Activated CD8-positive, alpha-beta T cell treated with anti-CD3 and anti-CD28 coated beads for 36 hours (primary cell): Measurements from ENCODE around the gene CR1L. TPM values are rescaled to one million over a fixed set of nuclear protein-coding genes. Genes with fewer than 3 reads are reported as not detected.

ENCODE experiments used
- ATAC-seq: fragments of 200-7000 bp; cut with Tn5 transposase; one replicate; pipeline ENCODE4 v1.10.0; 2021; ENCODE audit warnings: mild to moderate bottlenecking, moderate library complexity
- CTCF ChIA-PET: fragments of 350-600 bp; sonication (Branson Sonifier 250); formaldehyde crosslinking; loops from one replicate; lab custom pipeline; 2021; ENCODE audit warnings: antibody characterized with exemption; lab: Charles Lee
- POLR2A ChIA-PET: fragments of 350-600 bp; sonication (Branson Sonifier 250); formaldehyde crosslinking; loops from one replicate; lab custom pipeline; 2021; ENCODE audit warnings: antibody characterized with exemption; lab: Charles Lee
- DNase-seq: peaks from one replicate; pipeline ENCODE4 v3.0.0-alpha.2; 2020
- H3K27ac Mint-ChIP-seq: one replicate; pipeline ENCODE4 v1.8.0; 2021; ENCODE audit warnings: mild to moderate bottlenecking, mixed read lengths
- H3K27me3 Mint-ChIP-seq: one replicate; pipeline ENCODE4 v1.8.0; 2021; ENCODE audit warnings: mixed read lengths
- H3K36me3 Mint-ChIP-seq: one replicate; pipeline ENCODE4 v1.8.0; 2021; ENCODE audit warnings: low read depth, mixed read lengths
- H3K4me1 Mint-ChIP-seq: one replicate; pipeline ENCODE4 v1.8.0; 2021; ENCODE audit warnings: low read depth, mixed read lengths
- H3K4me3 Mint-ChIP-seq: one replicate; pipeline ENCODE4 v1.8.0; 2021; ENCODE audit warnings: mild to moderate bottlenecking, moderate library complexity, mixed read lengths
- H3K9me3 Mint-ChIP-seq: one replicate; pipeline ENCODE4 v1.8.0; 2021; ENCODE audit warnings: mixed read lengths
- intact Hi-C: fragments of 100-400 bp; cut with micrococcal nuclease; formaldehyde crosslinking; loops from one replicate; pipeline ENCODE4 v1.10.0; 2022
- total RNA-seq, 2 experiments: library from RNA; stranded (reverse); gene quantifications; one replicate each; pipeline ENCODE4 v1.2.3, GENCODE V29; 2021
- TF ChIP-seq, protein P1 (sequence below): fragments of 200-600 bp; IDR thresholded peaks from one replicate; pipeline ENCODE4 v1.8.0; 2022; ENCODE audit warnings: antibody characterized with exemption, mild to moderate bottlenecking

CR1L gene
- total RNA-seq, 2 experiments from 2014 or later, result not detected

DNA sequence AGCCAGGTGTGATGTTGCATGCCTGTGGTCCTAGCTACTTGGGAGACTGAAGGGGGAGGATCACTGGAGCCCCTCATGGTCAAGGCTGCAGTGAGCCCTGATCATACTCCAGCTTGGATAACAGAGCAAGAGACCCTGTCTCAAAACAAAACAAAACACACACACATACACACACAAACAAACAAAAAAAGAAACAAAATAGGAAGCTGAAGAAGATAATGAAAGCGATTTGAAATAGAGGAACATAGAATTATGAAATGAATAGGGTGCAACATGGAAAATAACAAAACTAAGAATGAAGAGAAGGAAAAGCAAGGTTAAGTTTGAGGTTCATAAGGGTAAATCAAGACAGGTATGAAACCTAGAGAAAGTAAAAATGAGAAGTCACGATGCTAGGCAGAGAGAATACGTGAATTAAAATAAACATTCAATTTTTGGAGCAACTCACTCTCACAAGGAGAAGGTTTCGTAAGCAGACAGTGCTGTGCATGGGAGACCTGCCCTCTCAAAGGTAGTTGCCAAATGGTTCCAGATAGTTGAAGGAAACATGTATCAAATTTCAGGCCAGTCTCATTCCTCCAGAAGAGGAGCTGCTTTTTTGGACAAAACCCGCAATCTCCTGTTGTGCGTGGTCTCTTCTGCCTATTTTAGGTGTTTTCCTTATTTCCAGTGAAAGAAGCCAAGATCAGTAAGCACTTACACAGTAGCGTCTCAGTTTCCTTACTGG, 110.2 kb downstream of the CR1L start:
- ATAC-seq, result no peak
- POLR2A ChIA-PET, result interaction anchor here (1.1 kb wide), 1 partner anchor 86 kb away, joined by 3 read pairs; no protein-coding TSS in a partner anchor
- Mint-ChIP-seq H3K4me3 (no peak overlapping the region), H3K36me3 (peaks cover 29% of the 10 kb centered on the region), H3K27ac (no peak overlapping the region), H3K9me3 (no peaks in the 10 kb centered on the region), H3K4me1 (peaks cover 54% of the 10 kb centered on the region), H3K27me3 (no peaks in the 10 kb centered on the region)
- CTCF ChIA-PET, result no interaction called here
- intact Hi-C loops, result no loop called here
- DNase-seq, result no peak
- TF ChIP-seq, protein P1, sequence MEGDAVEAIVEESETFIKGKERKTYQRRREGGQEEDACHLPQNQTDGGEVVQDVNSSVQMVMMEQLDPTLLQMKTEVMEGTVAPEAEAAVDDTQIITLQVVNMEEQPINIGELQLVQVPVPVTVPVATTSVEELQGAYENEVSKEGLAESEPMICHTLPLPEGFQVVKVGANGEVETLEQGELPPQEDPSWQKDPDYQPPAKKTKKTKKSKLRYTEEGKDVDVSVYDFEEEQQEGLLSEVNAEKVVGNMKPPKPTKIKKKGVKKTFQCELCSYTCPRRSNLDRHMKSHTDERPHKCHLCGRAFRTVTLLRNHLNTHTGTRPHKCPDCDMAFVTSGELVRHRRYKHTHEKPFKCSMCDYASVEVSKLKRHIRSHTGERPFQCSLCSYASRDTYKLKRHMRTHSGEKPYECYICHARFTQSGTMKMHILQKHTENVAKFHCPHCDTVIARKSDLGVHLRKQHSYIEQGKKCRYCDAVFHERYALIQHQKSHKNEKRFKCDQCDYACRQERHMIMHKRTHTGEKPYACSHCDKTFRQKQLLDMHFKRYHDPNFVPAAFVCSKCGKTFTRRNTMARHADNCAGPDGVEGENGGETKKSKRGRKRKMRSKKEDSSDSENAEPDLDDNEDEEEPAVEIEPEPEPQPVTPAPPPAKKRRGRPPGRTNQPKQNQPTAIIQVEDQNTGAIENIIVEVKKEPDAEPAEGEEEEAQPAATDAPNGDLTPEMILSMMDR, result no peak

DNA sequence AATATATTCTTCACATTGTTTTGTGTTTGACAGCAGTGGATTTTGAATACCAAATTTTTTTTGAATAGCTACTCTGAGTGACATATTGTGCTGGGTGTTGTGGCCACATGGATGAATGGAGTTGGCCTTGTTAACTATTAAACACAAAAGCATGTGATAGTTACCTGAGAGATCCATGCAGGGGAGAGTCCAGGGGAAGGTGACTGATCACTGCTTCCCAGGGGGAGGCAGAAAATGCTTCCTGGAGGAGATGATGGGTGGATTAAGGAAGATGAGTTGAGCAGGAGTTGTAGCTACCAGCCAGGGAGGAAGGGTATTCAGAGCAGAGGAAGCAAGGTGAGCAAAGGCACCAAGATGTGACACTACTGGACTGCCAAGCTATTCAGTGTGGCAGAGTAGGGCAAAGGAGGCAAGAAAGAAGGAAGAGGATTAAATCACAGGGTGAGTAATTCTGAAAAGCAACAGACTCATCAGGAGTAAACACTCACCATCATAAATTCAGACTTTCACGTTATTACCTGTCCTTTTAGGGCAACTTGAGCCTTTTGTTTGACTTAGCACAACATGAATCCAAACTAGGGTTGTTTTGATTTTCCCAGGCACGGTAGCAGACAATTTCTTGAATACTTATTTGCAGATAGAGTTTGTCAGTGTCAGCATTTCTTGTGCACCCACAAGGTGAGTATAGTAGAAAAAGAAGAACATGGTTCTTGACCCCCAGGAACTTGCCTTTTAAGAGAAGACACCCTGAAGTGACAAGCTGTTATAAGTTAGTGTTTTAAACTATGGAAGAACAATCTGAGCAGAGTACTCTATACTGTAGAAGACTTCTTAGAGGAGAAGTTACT, 111.1 kb downstream of the CR1L start:
- DNase-seq (no peak), ATAC-seq (no peak)
- no peaks in the 10 kb centered on the region for H3K27me3 Mint-ChIP-seq
- intact Hi-C loops, result no loop called here
- H3K9me3 Mint-ChIP-seq, result no peaks in the 10 kb centered on the region
- peak overlapping the region; percentile 22 for H3K27ac Mint-ChIP-seq
- ChIA-PET POLR2A (interaction anchor here (1.1 kb wide), 1 partner anchor 85 kb away, joined by 3 read pairs; no protein-coding TSS in a partner anchor), CTCF (interaction anchor here (0.7 kb wide), 1 partner anchor 128 kb away, joined by 3 read pairs; no protein-coding TSS in a partner anchor)
- peaks cover 34% of the 10 kb centered on the region for H3K36me3 Mint-ChIP-seq
- H3K4me3 Mint-ChIP-seq, result no peak overlapping the region
- peaks cover 46% of the 10 kb centered on the region for H3K4me1 Mint-ChIP-seq
- TF ChIP-seq, protein P1, result no peak

- Mint-ChIP-seq H3K36me3 (peaks cover 68% of the 10 kb centered on the region), H3K4me1 (peaks cover 6% of the 10 kb centered on the region), H3K4me3 (no peak overlapping the region), H3K27ac (no peak overlapping the region), H3K9me3 (peaks cover 3% of the 10 kb centered on the region), H3K27me3 (no peaks in the 10 kb centered on the region)
- TF ChIP-seq, protein P1, result no peak
- DNase-seq (no peak), ATAC-seq (no peak)
- CTCF ChIA-PET, result no interaction called here
- POLR2A ChIA-PET, result interaction anchor here (0.6 kb wide), 1 partner anchor 79 kb away, joined by 3 read pairs; no protein-coding TSS in a partner anchor
- intact Hi-C loops, result no loop called here
Observed at GRCh38 chr1:207762622-207763021, 117.7 kb downstream of the CR1L start.

DNA sequence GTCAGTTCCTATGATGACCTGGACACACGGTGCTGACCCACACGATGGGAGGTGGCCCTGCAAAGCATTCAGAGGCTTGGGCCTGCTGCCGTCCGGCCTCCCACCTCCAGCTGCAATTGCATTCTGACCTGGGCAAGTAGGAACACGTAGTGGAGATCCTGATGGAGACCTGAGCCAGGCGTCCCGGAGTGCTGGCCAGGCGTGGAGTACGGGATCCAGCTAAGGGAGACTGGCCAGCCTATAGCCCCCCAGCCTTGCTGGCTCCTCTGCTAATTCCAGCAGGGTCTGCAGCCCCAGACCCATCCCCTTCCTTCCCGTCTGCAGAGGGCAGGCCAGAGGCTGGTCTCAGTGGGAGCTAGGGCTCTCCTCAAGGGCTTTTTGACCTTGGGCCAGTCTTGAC, 118.2 kb downstream of the CR1L start:
- ATAC-seq, result no peak
- ChIA-PET CTCF (interaction anchor here (0.8 to 1.0 kb wide), 2 partner anchors 10 to 34 kb away, joined by 3 read pairs; no protein-coding TSS in a partner anchor), POLR2A (interaction anchor here (0.6 kb wide), 1 partner anchor 78 kb away, joined by 3 read pairs; no protein-coding TSS in a partner anchor)
- DNase-seq, result no peak
- H3K27me3 Mint-ChIP-seq, result no peaks in the 10 kb centered on the region
- TF ChIP-seq, protein P1, result no peak
- H3K9me3 Mint-ChIP-seq, result peaks cover 3% of the 10 kb centered on the region
- peaks cover 65% of the 10 kb centered on the region for H3K36me3 Mint-ChIP-seq
- intact Hi-C loops, result no loop called here
- peaks cover 4% of the 10 kb centered on the region for H3K4me1 Mint-ChIP-seq
- H3K4me3 Mint-ChIP-seq, result no peak overlapping the region
- H3K27ac Mint-ChIP-seq, result no peak overlapping the region
